Activated CD8-positive, alpha-beta T cell treated with anti-CD3 and anti-CD28 coated beads for 36 hours (primary cell): ENCODE measurements around the gene UBE2Q1. TPM values are rescaled to one million over a fixed set of nuclear protein-coding genes. Genes with fewer than 3 reads are reported as not detected.

Source experiments
- ATAC-seq: fragments of 200-7000 bp; cut with Tn5 transposase; one replicate; pipeline ENCODE4 v1.10.0; 2021; ENCODE audit warnings: mild to moderate bottlenecking, moderate library complexity
- CTCF ChIA-PET: fragments of 350-600 bp; sonication (Branson Sonifier 250); formaldehyde crosslinking; loops from one replicate; lab custom pipeline; 2021; ENCODE audit warnings: antibody characterized with exemption; lab: Charles Lee
- POLR2A ChIA-PET: fragments of 350-600 bp; sonication (Branson Sonifier 250); formaldehyde crosslinking; loops from one replicate; lab custom pipeline; 2021; ENCODE audit warnings: antibody characterized with exemption; lab: Charles Lee
- DNase-seq: peaks from one replicate; pipeline ENCODE4 v3.0.0-alpha.2; 2020
- H3K27ac Mint-ChIP-seq: one replicate; pipeline ENCODE4 v1.8.0; 2021; ENCODE audit warnings: mild to moderate bottlenecking, mixed read lengths
- H3K27me3 Mint-ChIP-seq: one replicate; pipeline ENCODE4 v1.8.0; 2021; ENCODE audit warnings: mixed read lengths
- H3K36me3 Mint-ChIP-seq: one replicate; pipeline ENCODE4 v1.8.0; 2021; ENCODE audit warnings: low read depth, mixed read lengths
- H3K4me1 Mint-ChIP-seq: one replicate; pipeline ENCODE4 v1.8.0; 2021; ENCODE audit warnings: low read depth, mixed read lengths
- H3K4me3 Mint-ChIP-seq: one replicate; pipeline ENCODE4 v1.8.0; 2021; ENCODE audit warnings: mild to moderate bottlenecking, moderate library complexity, mixed read lengths
- H3K9me3 Mint-ChIP-seq: one replicate; pipeline ENCODE4 v1.8.0; 2021; ENCODE audit warnings: mixed read lengths
- CTCF ChIP-seq: fragments of 200-600 bp; IDR thresholded peaks from one replicate; pipeline ENCODE4 v1.8.0; 2022; ENCODE audit warnings: antibody characterized with exemption, mild to moderate bottlenecking
- intact Hi-C: fragments of 100-400 bp; cut with micrococcal nuclease; formaldehyde crosslinking; loops from one replicate; pipeline ENCODE4 v1.10.0; 2022
- total RNA-seq, 2 experiments: library from RNA; stranded (reverse); gene quantifications; one replicate each; pipeline ENCODE4 v1.2.3, GENCODE V29; 2021

Gene UBE2Q1
- total RNA-seq, 2 experiments from 2014 or later, result 71.2 to 74.6 TPM

GRCh38 chr1:154551474-154551873 lies 7.0 kb downstream of the UBE2Q1 start:
- H3K36me3 Mint-ChIP-seq, result peaks cover 50% of the 10 kb centered on the region
- H3K4me1 Mint-ChIP-seq, result peaks cover 20% of the 10 kb centered on the region
- ATAC-seq (no peak), DNase-seq (no peak)
- TF ChIP-seq CTCF, result no peak
- ChIA-PET POLR2A (no interaction called here), CTCF (interaction anchor here (0.9 to 7.1 kb wide), 2 partner anchors 9 to 71 kb away, joined by 3 to 53 read pairs; no protein-coding TSS in a partner anchor)
- H3K4me3 Mint-ChIP-seq, result no peak overlapping the region
- no peak overlapping the region for H3K27ac Mint-ChIP-seq
- H3K27me3 Mint-ChIP-seq, result no peaks in the 10 kb centered on the region
- H3K9me3 Mint-ChIP-seq, result no peaks in the 10 kb centered on the region
- intact Hi-C loops, result no loop called here

GRCh38 chr1:154550657-154551056 lies 7.8 kb downstream of the UBE2Q1 start:
- TF ChIP-seq CTCF, result no peak
- H3K9me3 Mint-ChIP-seq, result no peaks in the 10 kb centered on the region
- H3K4me3 Mint-ChIP-seq, result no peak overlapping the region
- ChIA-PET CTCF (interaction anchor here (0.9 to 7.1 kb wide), 2 partner anchors 9 to 71 kb away, joined by 3 to 53 read pairs; no protein-coding TSS in a partner anchor), POLR2A (interaction anchor here (0.7 kb wide), 1 partner anchor 13 kb away, joined by 3 read pairs; no protein-coding TSS in a partner anchor)
- no peaks in the 10 kb centered on the region for H3K27me3 Mint-ChIP-seq
- intact Hi-C loops, result no loop called here
- peaks cover 45% of the 10 kb centered on the region for H3K36me3 Mint-ChIP-seq
- H3K27ac Mint-ChIP-seq, result no peak overlapping the region
- ATAC-seq, result no peak
- DNase-seq, result no peak
- peaks cover 12% of the 10 kb centered on the region for H3K4me1 Mint-ChIP-seq

- POLR2A ChIA-PET, result no interaction called here
These were observed 8.4 kb downstream of the UBE2Q1 start for GRCh38 chr1:154550070-154550469.

GRCh38 chr1:154549202-154549770 lies 9.2 kb downstream of the UBE2Q1 start:
- Mint-ChIP-seq H3K27ac (peak overlapping the region; percentile 7), H3K27me3 (no peaks in the 10 kb centered on the region), H3K4me3 (no peak overlapping the region), H3K4me1 (peaks cover 12% of the 10 kb centered on the region), H3K9me3 (no peaks in the 10 kb centered on the region), H3K36me3 (peaks cover 33% of the 10 kb centered on the region)
- ChIA-PET POLR2A (interaction anchor here (0.6 kb wide), 1 partner anchor 316 kb away, joined by 3 read pairs; no protein-coding TSS in a partner anchor), CTCF (interaction anchor here (7.1 kb wide), 1 partner anchor 69 kb away, joined by 53 read pairs; no protein-coding TSS in a partner anchor)
- no peak for TF ChIP-seq CTCF
- no peak for ATAC-seq
- no peak for DNase-seq
- intact Hi-C loops, result no loop called here

More at GRCh38 chr1:154550070-154550469, 8.4 kb downstream of the UBE2Q1 start:
- H3K9me3 Mint-ChIP-seq, result no peaks in the 10 kb centered on the region
- CTCF ChIA-PET, result interaction anchor here (7.1 kb wide), 1 partner anchor 70 kb away, joined by 53 read pairs; no protein-coding TSS in a partner anchor
- no peak overlapping the region for H3K4me3 Mint-ChIP-seq
- intact Hi-C loops, result no loop called here
- H3K27ac Mint-ChIP-seq, result no peak overlapping the region
- H3K36me3 Mint-ChIP-seq, result peaks cover 40% of the 10 kb centered on the region
- TF ChIP-seq CTCF, result no peak
- ATAC-seq (no peak), DNase-seq (no peak)
- peaks cover 12% of the 10 kb centered on the region for H3K4me1 Mint-ChIP-seq
- no peaks in the 10 kb centered on the region for H3K27me3 Mint-ChIP-seq

- intact Hi-C loops, result no loop called here
- peaks cover 12% of the 10 kb centered on the region for H3K4me1 Mint-ChIP-seq
- no peaks in the 10 kb centered on the region for H3K9me3 Mint-ChIP-seq
- no peak for DNase-seq
- no peak for TF ChIP-seq CTCF
- ATAC-seq, result no peak
- no peak overlapping the region for H3K27ac Mint-ChIP-seq
- ChIA-PET CTCF (interaction anchor here (1.7 to 3.8 kb wide), 4 partner anchors 7 to 195 kb away, joined by 4 to 127 read pairs (median 23); no protein-coding TSS in a partner anchor), POLR2A (no interaction called here)
- no peaks in the 10 kb centered on the region for H3K27me3 Mint-ChIP-seq
- H3K36me3 Mint-ChIP-seq, result peaks cover 23% of the 10 kb centered on the region
- no peak overlapping the region for H3K4me3 Mint-ChIP-seq
These were observed 10.4 kb downstream of the UBE2Q1 start for GRCh38 chr1:154548028-154548427.
